Neural progenitor cell (in vitro differentiated cells): ENCODE data around the gene VAT1. TPM values are rescaled to one million over a fixed set of nuclear protein-coding genes. Genes with fewer than 3 reads are reported as not detected.

Experiments
- DNase-seq: peaks from one replicate; pipeline ENCODE4 v3.0.0-alpha.2; 2016; ENCODE audit warnings: low spot score
- H2AFZ ChIP-seq: fragments of 200-600 bp; sonication (generic); replicated peaks from 2 replicates; pipeline ENCODE4 v1.6.1; 2016; ENCODE audit warnings: antibody characterized with exemption
- H3F3A ChIP-seq: fragments of 200-600 bp; sonication (generic); 2 replicates; pipeline ENCODE4 v1.6.1; 2016; ENCODE audit warnings: antibody characterized with exemption, low read depth
- H3K27ac ChIP-seq: fragments of 200-600 bp; sonication (generic); 2 replicates; pipeline ENCODE4 v1.5.1; 2016; ENCODE audit warnings: mild to moderate bottlenecking
- H3K27me3 ChIP-seq: fragments of 200-600 bp; sonication (generic); 2 replicates; pipeline ENCODE4 v1.6.1; 2016; ENCODE audit warnings: mild to moderate bottlenecking, moderate library complexity
- H3K36me3 ChIP-seq: fragments of 200-600 bp; sonication (generic); 2 replicates; pipeline ENCODE4 v1.5.1; 2016
- H3K4me1 ChIP-seq: fragments of 200-600 bp; sonication (generic); 2 replicates; pipeline ENCODE4 v1.6.1; 2016; ENCODE audit warnings: mixed run types
- H3K4me2 ChIP-seq: fragments of 200-600 bp; sonication (generic); 2 replicates; pipeline ENCODE4 v1.6.1; 2016
- H3K4me3 ChIP-seq: fragments of 200-600 bp; sonication (generic); 2 replicates; pipeline ENCODE4 v1.5.1; 2016
- H3K79me2 ChIP-seq: fragments of 200-600 bp; sonication (generic); 2 replicates; pipeline ENCODE4 v1.6.1; 2016; ENCODE audit warnings: low read depth
- H3K9ac ChIP-seq: fragments of 200-600 bp; sonication (generic); 2 replicates; pipeline ENCODE4 v1.6.1; 2016
- H3K9me3 ChIP-seq: fragments of 200-600 bp; sonication (generic); 2 replicates; pipeline ENCODE4 v1.5.1; 2016; ENCODE audit warnings: low read depth
- H4K20me1 ChIP-seq: fragments of 200-600 bp; sonication (generic); 2 replicates; pipeline ENCODE4 v1.6.1; 2016; ENCODE audit warnings: low read depth
- H3K27ac Mint-ChIP-seq: 3 replicates; pipeline ENCODE4 v1.8.0; 2021; ENCODE audit warnings: mixed read lengths
- H3K27me3 Mint-ChIP-seq: 2 replicates; pipeline ENCODE4 v1.8.0; 2022; ENCODE audit warnings: low read depth, mild to moderate bottlenecking, inconsistent platforms, moderate library complexity, mixed read lengths; ENCODE audit not compliant: insufficient read depth
- H3K36me3 Mint-ChIP-seq: 3 replicates; pipeline ENCODE4 v1.8.0; 2021; ENCODE audit warnings: mixed read lengths
- H3K4me1 Mint-ChIP-seq: 3 replicates; pipeline ENCODE4 v1.8.0; 2021; ENCODE audit warnings: mixed read lengths
- H3K4me3 Mint-ChIP-seq: 3 replicates; pipeline ENCODE4 v1.8.0; 2021; ENCODE audit warnings: mild to moderate bottlenecking, moderate library complexity, mixed read lengths
- H3K9me3 Mint-ChIP-seq: 3 replicates; pipeline ENCODE4 v1.8.0; 2020; ENCODE audit warnings: mixed read lengths
- CTCF ChIP-seq: fragments of 200-600 bp; sonication (generic); IDR thresholded peaks from 2 replicates; pipeline ENCODE4 v1.5.1; 2017; ENCODE audit warnings: antibody characterized with exemption, mild to moderate bottlenecking
- EZH2 ChIP-seq: fragments of 200-600 bp; sonication (generic); IDR thresholded peaks from 2 replicates; pipeline ENCODE4 v1.6.1; 2017; ENCODE audit warnings: antibody characterized with exemption, mild to moderate bottlenecking, moderate library complexity
- EZH2phosphoT487 ChIP-seq: fragments of 200-600 bp; sonication (generic); IDR thresholded peaks from 2 replicates; pipeline ENCODE4 v1.6.1; 2017; ENCODE audit warnings: antibody characterized with exemption
- total RNA-seq: library from RNA; depleted of rRNA; stranded (reverse); fragments of >200 nt; gene quantifications from 2 replicates; pipeline ENCODE4 v1.2.3, GENCODE V29; 2015; ENCODE audit warnings: low replicate concordance

Gene VAT1
- total RNA-seq, 1 donor from 2014 or later: 94.7 TPM

GRCh38 chr17:42967925-42968324 is 54.3 kb downstream of the VAT1 start:
- TF ChIP-seq EZH2 (no peak), EZH2phosphoT487 (no peak), CTCF (no peak)
- Histone ChIP-seq H3K4me1 (peaks cover 6% of the 10 kb centered on the region), H3K36me3 (no peaks in the 10 kb centered on the region), H3K27me3 (no peaks in the 10 kb centered on the region), H3K27ac (no peak overlapping the region), H3F3A (peaks cover 27% of the 10 kb centered on the region), H4K20me1 (no peaks in the 10 kb centered on the region), H2AFZ (no peak overlapping the region), H3K4me3 (no peak overlapping the region), H3K4me2 (no peak overlapping the region), H3K9ac (no peak overlapping the region), H3K79me2 (peaks cover 11% of the 10 kb centered on the region), H3K9me3 (no peaks in the 10 kb centered on the region)
- DNase-seq: no peak
- Mint-ChIP-seq H3K27me3 (peaks cover 2% of the 10 kb centered on the region), H3K4me1 (peaks cover 11% of the 10 kb centered on the region), H3K9me3 (no peaks in the 10 kb centered on the region), H3K4me3 (no peak overlapping the region), H3K27ac (no peak overlapping the region), H3K36me3 (peaks cover 4% of the 10 kb centered on the region)

Other genes starting within 250 kb of the VAT1 start
- 77.5 and 114 TPM in 2 replicates for gene VPS25, start 248.9 kb downstream of the VAT1 start, total RNA-seq
- 0.12 TPM in 1 of 2 replicates, not detected in the other for gene WNK4, start 241.8 kb downstream of the VAT1 start, total RNA-seq
- gene COA3, start 223.7 kb downstream of the VAT1 start, total RNA-seq: 61.2 and 74.5 TPM in 2 replicates
- 0.06 TPM in 1 of 2 replicates, not detected in the other for gene CNTD1, start 223.5 kb downstream of the VAT1 start, total RNA-seq
- gene BECN1, start 198.1 kb downstream of the VAT1 start, total RNA-seq: 42.1 and 54.3 TPM in 2 replicates
- 106 and 108 TPM in 2 replicates for gene PSME3, start 189.0 kb downstream of the VAT1 start, total RNA-seq
- gene AOC2, start 177.8 kb downstream of the VAT1 start, total RNA-seq: 1.2 and 2.1 TPM in 2 replicates
- gene AOC3, start 171.2 kb downstream of the VAT1 start, total RNA-seq: 0.90 TPM in 1 of 2 replicates, not detected in the other
- not detected in 2 replicates for gene G6PC1, start 121.6 kb downstream of the VAT1 start, total RNA-seq
- 23.7 and 36.5 TPM in 2 replicates for gene AARSD1, start 57.9 kb downstream of the VAT1 start, total RNA-seq
- gene PTGES3L, start 42.3 kb downstream of the VAT1 start, total RNA-seq: 2.6 and 7.7 TPM in 2 replicates
- gene RUNDC1, start 41.8 kb downstream of the VAT1 start, total RNA-seq: 11.4 and 12.6 TPM in 2 replicates
- 1,535 and 1,934 TPM in 2 replicates for gene RPL27, start 24.0 kb downstream of the VAT1 start, total RNA-seq
- gene IFI35, start 15.6 kb downstream of the VAT1 start, total RNA-seq: 0.96 TPM in 1 of 2 replicates, not detected in the other
- gene RND2, start 2.8 kb upstream of the VAT1 start, total RNA-seq: 35.0 and 46.0 TPM in 2 replicates
- gene BRCA1, start 103.0 kb upstream of the VAT1 start, total RNA-seq: 54.0 and 77.3 TPM in 2 replicates
- 67.4 and 76.5 TPM in 2 replicates for gene NBR1, start 148.8 kb upstream of the VAT1 start, total RNA-seq
- 1.7 and 2.4 TPM in 2 replicates for gene TMEM106A, start 189.5 kb upstream of the VAT1 start, total RNA-seq
- not detected in 2 replicates for gene CCDC200, start 206.2 kb upstream of the VAT1 start, total RNA-seq
- gene RNU2-1, start 211.6 kb upstream of the VAT1 start, total RNA-seq: not detected in 2 replicates